T47D (cell line): ENCODE data around the gene AATK.
A peak's percentile ranks its signal among the peaks of the same experiment; 100 is the strongest.

Experiments used
- DNase-seq, 2 experiments: peaks; one replicate each; pipeline versions ENCODE4 v3.0.0 to v3.0.0-alpha.2; 2011 to 2012; ENCODE audit warnings: low read depth in 1 of 2, low spot score in 1 of 2
- JUND ChIP-seq: IDR thresholded peaks from 2 replicates; pipeline ENCODE4 v1.6.1; 2012; ENCODE audit warnings: low read depth
- in situ Hi-C: cut with HindIII; loops from 2 replicates; pipeline ENCODE4 v1.10.0; 2016; ENCODE audit warnings: low sequenced_read_pairs, low pct_unique_long_range_greater_than_20kb

The AATK gene

GRCh38 chr17:81094509-81095382, 71.3 kb downstream of the AATK start:
- no peak for TF ChIP-seq JUND
- no peak for DNase-seq
- in situ Hi-C loops: no loop called here

- TF ChIP-seq JUND: no peak
- in situ Hi-C loops: no loop called here
- peak in 1 of 2 experiments; percentile 23 for DNase-seq
Observed at GRCh38 chr17:81093619-81094508, 72.2 kb downstream of the AATK start.

DNA sequence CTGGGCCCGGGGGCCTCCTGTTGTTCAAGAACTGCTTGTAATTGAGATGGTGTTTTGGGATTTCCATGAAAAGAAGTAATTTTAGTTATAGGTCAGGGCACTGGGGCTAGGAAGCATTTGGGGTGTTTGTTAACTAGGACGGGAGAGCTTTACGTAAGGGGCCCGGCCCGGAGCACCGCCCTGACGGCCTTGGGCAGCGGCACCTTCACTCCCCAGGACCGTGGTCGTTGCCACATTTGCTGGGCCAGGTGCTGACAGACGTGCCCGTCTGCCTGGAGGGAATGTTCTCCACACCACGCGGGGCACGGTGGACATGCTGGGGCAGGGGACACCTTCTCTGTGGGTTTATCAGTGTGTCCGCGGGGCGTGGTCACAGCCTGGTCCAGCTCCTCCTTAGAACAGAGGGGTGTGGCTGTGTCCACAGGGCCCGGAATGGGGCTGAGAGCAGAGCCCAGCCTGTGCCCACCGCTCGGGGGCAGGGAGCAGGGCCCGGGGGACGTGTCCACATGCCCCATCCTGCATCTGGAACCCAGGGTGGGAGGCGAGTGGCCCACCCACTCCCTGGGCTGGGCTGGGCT, 73.4 kb downstream of the AATK start:
- no peak for DNase-seq
- in situ Hi-C loops: no loop called here
- no peak for TF ChIP-seq JUND

- TF ChIP-seq JUND: no peak
- in situ Hi-C loops: no loop called here
- no peak for DNase-seq
Observed at GRCh38 chr17:81091774-81092517, 74.1 kb downstream of the AATK start.

DNA sequence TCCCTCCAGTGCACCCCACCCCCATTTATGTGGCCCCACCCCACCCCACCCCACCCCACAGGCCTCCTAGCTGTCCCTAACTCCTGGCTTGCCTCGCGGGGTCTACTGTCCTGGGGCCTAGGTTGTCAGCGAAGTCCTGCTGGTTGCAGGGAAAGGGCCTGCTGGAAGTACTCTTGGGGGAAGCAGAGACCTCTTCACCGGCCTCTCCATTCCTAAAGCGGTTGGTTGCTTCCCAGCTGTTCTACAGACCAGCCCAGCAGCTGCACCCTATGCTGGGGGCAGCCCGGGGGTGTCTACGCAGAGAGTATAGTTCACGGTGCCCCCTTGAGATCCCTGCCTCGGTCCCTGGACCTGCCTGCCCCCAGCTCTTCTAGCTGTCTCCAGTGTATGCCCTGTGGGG, 74.9 kb downstream of the AATK start:
- in situ Hi-C loops: no loop called here
- TF ChIP-seq JUND: no peak
- no peak for DNase-seq

- in situ Hi-C loops: no loop called here
- peak; percentile 49 to 69 for DNase-seq
- TF ChIP-seq JUND: no peak
Observed at GRCh38 chr17:81090361-81091136, 75.5 kb downstream of the AATK start.

DNA sequence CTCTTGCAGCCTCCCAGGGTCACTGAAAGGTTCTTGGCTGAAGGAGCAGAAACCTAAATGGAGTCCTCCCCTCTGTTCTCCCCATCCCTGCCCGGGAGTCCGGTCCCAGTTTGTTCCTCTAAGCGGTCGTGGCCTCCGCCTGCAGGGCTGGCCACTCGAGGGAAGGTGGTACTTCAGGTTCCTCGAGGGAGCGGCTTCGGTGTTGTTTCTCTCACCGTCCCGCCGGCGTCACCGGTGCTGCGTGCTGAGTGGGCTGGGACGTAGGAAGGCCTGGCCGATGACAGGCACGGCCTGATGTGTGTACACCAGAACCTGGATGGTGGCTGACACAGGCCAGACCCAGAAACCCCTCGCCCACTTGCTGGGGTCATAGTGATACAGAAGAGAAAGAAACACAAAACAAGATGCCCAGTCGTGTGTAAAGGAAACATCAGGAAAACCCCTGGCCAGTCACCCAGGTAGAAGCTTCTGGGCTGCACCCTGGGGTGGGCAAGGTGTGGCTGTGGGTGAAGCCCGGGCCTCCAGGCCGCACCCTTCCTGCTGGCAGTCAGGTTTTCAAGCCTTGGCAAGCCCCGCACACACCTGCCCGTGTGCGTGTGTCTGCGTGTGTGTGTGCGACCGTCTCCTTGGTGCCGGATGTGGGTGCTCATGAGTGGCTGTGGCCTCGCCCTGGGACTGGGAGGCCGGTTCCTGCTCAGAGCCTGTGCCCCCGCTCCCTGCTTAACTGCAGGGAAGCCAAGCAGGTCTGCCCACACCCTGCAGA, 79.1 kb downstream of the AATK start:
- TF ChIP-seq JUND: no peak
- in situ Hi-C loops: no loop called here
- DNase-seq: no peak

DNA sequence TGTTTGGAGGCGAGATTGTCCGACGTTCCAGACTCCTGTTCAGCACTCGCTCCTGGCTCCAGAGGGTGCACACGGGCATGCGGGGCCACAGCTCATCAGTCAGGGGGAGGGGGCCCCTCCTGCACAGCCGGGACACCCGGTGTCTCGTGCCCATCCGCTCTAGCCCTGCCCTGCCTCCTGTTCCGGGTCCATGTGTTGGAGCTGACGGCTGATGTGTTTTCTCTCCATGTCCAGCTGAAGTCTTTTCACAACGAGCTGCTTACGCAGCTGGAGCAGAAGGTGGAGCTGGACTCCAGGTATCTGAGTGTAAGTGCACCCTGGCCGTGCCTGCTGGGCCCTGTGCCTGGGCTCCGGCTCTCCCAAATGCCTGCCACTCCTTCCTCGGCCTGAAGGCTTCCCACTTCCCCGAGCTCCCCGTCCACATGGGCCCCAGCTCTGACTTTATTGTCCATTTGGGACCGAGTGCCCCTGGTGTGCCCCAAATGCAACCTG, 80.6 kb downstream of the AATK start:
- in situ Hi-C loops: no loop called here
- no peak for DNase-seq
- TF ChIP-seq JUND: no peak

DNA sequence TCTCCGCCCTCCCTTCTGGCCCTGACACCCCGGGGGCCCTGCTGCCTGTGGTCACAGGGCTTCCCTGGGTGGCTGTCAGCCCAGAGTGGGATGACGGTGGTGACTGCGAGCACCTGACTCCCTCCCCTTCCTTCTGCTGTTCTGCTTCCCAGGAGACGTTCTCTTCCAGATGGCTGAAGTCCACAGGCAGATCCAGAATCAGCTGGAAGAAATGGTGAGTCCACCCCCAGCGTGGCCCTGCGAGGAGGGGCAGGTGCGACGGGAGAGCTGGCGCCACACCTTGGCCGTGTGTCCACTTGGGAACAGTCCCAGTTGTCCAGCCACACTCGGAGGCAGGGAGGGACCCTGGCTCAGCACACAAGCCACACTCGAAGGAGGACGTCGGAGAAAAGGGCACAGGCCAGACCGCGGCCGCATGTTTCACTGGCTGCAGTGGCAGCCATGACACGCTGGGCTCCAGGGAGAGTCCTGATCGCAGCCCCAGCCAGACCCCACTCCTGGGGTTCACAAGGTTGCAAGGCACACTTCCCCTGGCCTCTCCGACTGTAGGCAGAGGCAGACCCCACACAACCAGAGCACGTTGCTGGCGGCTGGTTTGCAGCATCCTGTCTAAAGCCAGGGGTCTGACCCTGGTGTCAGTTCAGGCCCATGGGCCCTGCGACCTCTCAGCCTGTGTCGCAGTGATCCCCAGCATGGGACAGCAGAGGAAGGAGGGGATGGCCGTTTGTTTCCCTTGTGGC, 81.2 kb downstream of the AATK start:
- no peak for DNase-seq
- no peak for TF ChIP-seq JUND
- in situ Hi-C loops: no loop called here

- DNase-seq: peak in 1 of 2 experiments; percentile 43
- in situ Hi-C loops: no loop called here
- no peak for TF ChIP-seq JUND
Observed at GRCh38 chr17:81083125-81083765, 82.8 kb downstream of the AATK start.
